Esophagus squamous epithelium (tissue), 5 donors: ENCODE measurements around the gene SLC25A33. TPM values are rescaled to one million over a fixed set of nuclear protein-coding genes. Genes with fewer than 3 reads are reported as not detected.
A peak's percentile ranks its signal among the peaks of the same experiment; 100 is the strongest.

ENCODE experiments used
- DNase-seq: peaks from one replicate; lab custom pipeline; 2025; lab: John Stamatoyannopoulos, UW
- H3K27ac ChIP-seq, 4 donors: fragments of 200-600 bp; sonication (generic); one replicate each; pipeline ENCODE4 v1.5.1; 2016 to 2019; ENCODE audit warnings: mild to moderate bottlenecking in 1 of 4
- H3K27me3 ChIP-seq, 4 donors: fragments of 200-600 bp; sonication (generic); 1 replicate in 3 of 4; 2 replicates in 1 of 4; pipeline versions ENCODE4 v1.5.1 to v1.6.0; 2017 to 2021; ENCODE audit warnings: antibody characterized with exemption in 1 of 4
- H3K36me3 ChIP-seq, 3 donors: fragments of 200-600 bp; sonication (generic); one replicate each; pipeline ENCODE4 v1.5.1; 2016 to 2019
- H3K4me1 ChIP-seq, 3 donors: fragments of 200-600 bp; sonication (generic); one replicate each; pipeline ENCODE4 v1.5.1; 2017 to 2019
- H3K4me3 ChIP-seq, 4 donors: fragments of 200-600 bp; sonication (generic); 1 replicate in 3 of 4; 2 replicates in 1 of 4; pipeline ENCODE4 v1.5.1; 2016 to 2019; ENCODE audit warnings: mild to moderate bottlenecking in 2 of 4, moderate library complexity in 1 of 4
- H3K9me3 ChIP-seq, 3 donors: fragments of 200-600 bp; sonication (generic); one replicate each; pipeline ENCODE4 v1.5.1; 2016 to 2019
- CTCF ChIP-seq, 6 experiments: fragments of 450-650 bp in 4 of 6; fragments of 200-600 bp in 2 of 6; sonication (generic) in 2 of 6; IDR thresholded peaks; one replicate each; pipeline ENCODE4 v1.5.1; 2016 to 2019; ENCODE audit warnings: antibody characterized with exemption in 6 of 6, mild to moderate bottlenecking in 4 of 6, moderate library complexity in 4 of 6
- POLR2A ChIP-seq, 4 donors: fragments of 450-650 bp; IDR thresholded peaks; one replicate each; pipeline ENCODE4 v1.6.1; 2017; ENCODE audit warnings: antibody characterized with exemption in 4 of 4, mild to moderate bottlenecking in 4 of 4, moderate library complexity in 3 of 4
- WGBS, 2 donors: methylation state at CpG; one replicate each; pipeline ENCODE4 v1.1.5; 2018; 5-methylcytosine and 5-hydroxymethylcytosine counted together
- intact Hi-C: fragments of 100-400 bp; cut with DNase I; formaldehyde crosslinking; loops from one replicate; pipeline ENCODE4 v1.15.0; 2022
- total RNA-seq, 4 donors: library from RNA; depleted of rRNA; stranded (reverse); fragments of >200 nt; gene quantifications; one replicate each; pipeline ENCODE4 v1.1.0, GENCODE V29; 2016
- donor health status: DM: yes; HTN: yes; CAD: no.

SLC25A33 gene
- total RNA-seq, 4 donors from 2014 or later: 4.2 to 7.2 (median 5.7) TPM

DNA sequence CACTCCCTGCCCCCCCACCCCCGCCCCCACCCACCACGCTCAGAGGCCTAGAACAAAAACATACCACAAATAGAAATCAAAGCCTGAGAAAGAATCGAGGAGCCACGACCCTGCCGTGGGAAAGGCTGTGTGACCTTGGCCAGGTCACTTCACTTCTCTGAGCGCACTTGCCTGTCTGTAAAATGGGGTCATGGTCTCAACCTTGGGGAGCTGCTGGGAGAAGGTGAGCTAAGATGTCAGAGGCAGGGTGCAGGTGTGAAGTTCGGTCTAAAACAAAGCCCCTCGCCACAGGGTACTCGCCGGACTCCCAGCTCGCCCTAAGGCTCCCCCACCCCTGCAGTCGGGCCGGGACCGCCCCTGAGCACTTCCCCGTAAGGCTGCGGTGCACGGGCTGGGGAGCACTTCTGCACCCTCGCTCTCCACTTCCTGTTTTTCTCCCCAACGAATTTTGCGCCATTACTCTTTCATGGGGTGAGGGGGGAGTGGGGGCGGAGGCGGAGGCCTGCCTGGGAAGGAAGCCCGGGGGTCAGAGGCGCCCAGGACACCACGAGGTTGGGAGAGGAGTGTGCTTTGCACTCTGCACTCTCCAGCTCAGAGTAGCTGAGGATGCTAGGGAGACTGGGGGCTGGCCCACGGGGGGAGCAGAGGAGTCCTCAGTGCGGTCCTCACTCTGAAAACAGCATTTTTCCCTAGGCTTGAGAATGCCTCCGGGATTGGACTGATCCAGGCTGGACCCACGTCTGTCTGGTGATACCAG is 90.4 kb downstream of the SLC25A33 start:
- no peak for TF ChIP-seq POLR2A (IDR thresholded peaks at IDR 0.05)
- no peak for TF ChIP-seq CTCF (IDR thresholded peaks at IDR 0.05)
- intact Hi-C loops: no loop called here
- WGBS, 2 donors: 47 to 59% methylated on average over 9 to 16 of the region's 29 CpGs
- H3K27ac ChIP-seq: peak overlapping the region in 2 of 4 donors; percentile 51 to 63
- no peaks in the 10 kb centered on the region for H3K9me3 ChIP-seq
- peak overlapping the region in 3 of 4 donors; percentile 2 to 47 (median 27) for H3K4me3 ChIP-seq
- no peaks in the 10 kb centered on the region for H3K36me3 ChIP-seq
- H3K27me3 ChIP-seq: peaks cover 0 to 17% (median 0%) of the 10 kb centered on the region in 4 donors
- peak; percentile 45 for DNase-seq
- peaks cover 8 to 22% (median 8%) of the 10 kb centered on the region in 3 donors for H3K4me1 ChIP-seq

GRCh38 chr1:9630331-9631111 is 91.3 kb downstream of the SLC25A33 start:
- Histone ChIP-seq H3K27ac (peak overlapping the region in 2 of 4 donors; percentile 51 to 63), H3K4me1 (peaks cover 8 to 22% (median 8%) of the 10 kb centered on the region in 3 donors), H3K9me3 (no peaks in the 10 kb centered on the region), H3K27me3 (peaks cover 0 to 11% (median 0%) of the 10 kb centered on the region in 4 donors), H3K4me3 (peak overlapping the region in 2 of 4 donors; percentile 27 to 47), H3K36me3 (no peaks in the 10 kb centered on the region)
- DNase-seq: no peak
- 64 to 80% methylated on average over 6 to 7 of the region's 8 CpGs for WGBS, 2 donors
- TF ChIP-seq CTCF (IDR thresholded peaks at IDR 0.05) (no peak), POLR2A (IDR thresholded peaks at IDR 0.05) (no peak)
- intact Hi-C loops: no loop called here

DNA sequence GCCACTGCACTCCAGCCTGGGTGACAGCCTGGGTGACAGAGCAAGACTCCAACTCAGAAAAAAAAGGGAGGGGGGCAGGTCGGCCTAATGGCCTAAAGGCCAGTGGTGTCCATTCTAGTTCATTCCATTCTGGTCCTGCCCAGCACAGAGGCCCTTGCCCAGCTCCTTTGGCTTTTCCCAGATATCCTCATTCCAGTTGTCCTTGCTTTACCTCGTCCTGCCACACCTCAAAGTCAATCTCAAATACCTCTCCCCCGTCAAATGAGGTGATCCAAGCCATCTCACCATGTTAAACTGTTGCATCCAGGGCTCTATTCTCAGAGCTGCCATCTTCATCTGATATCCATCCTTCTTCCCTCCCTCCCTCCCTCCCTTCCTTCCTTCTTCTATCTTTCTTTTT is 92.3 kb downstream of the SLC25A33 start:
- no peak overlapping the region for H3K27ac ChIP-seq
- H3K27me3 ChIP-seq: no peaks in the 10 kb centered on the region
- H3K4me3 ChIP-seq: no peak overlapping the region
- H3K4me1 ChIP-seq: peaks cover 3 to 15% (median 4%) of the 10 kb centered on the region in 3 donors
- intact Hi-C loops: no loop called here
- DNase-seq: no peak
- H3K9me3 ChIP-seq: no peaks in the 10 kb centered on the region
- TF ChIP-seq POLR2A (IDR thresholded peaks at IDR 0.05) (no peak), CTCF (IDR thresholded peaks at IDR 0.05) (no peak)
- H3K36me3 ChIP-seq: no peaks in the 10 kb centered on the region
- WGBS, 2 donors: 78 to 90% methylated on average over 3 of the region's 3 CpGs

- Histone ChIP-seq H3K27me3 (no peaks in the 10 kb centered on the region), H3K4me1 (no peaks in the 10 kb centered on the region), H3K27ac (no peak overlapping the region), H3K9me3 (no peaks in the 10 kb centered on the region), H3K4me3 (no peak overlapping the region), H3K36me3 (no peaks in the 10 kb centered on the region)
- intact Hi-C loops: no loop called here
- no peak for TF ChIP-seq POLR2A (IDR thresholded peaks at IDR 0.05)
- TF ChIP-seq CTCF (IDR thresholded peaks at IDR 0.05): no peak
- WGBS, 2 donors: 86 to 94% methylated on average over 6 of the region's 6 CpGs
- DNase-seq: no peak
These were observed 94.2 kb downstream of the SLC25A33 start for GRCh38 chr1:9633493-9633892.

DNA sequence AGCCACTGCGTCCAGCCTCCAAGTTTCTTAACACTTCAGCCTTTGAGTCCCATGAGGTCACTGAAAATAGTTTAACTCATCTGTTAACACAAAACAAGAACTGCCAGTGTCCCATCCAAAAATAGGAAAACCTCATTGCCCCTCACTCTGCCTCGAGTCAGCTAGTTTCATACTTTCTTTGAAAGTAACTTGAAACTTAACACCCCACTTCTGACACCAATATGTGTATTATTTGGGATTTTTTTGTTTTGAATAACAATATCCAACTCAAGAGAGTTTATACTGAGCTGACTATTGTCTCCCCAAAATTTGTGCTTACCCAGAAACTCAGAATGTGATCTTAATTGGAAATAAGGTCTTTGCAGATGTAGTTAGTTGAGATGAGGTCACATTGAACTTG is 95.3 kb downstream of the SLC25A33 start:
- intact Hi-C loops: no loop called here
- no peak for DNase-seq
- TF ChIP-seq CTCF (IDR thresholded peaks at IDR 0.05) (no peak), POLR2A (IDR thresholded peaks at IDR 0.05) (no peak)
- Histone ChIP-seq H3K4me3 (no peak overlapping the region), H3K4me1 (no peaks in the 10 kb centered on the region), H3K27ac (no peak overlapping the region), H3K27me3 (no peaks in the 10 kb centered on the region), H3K9me3 (no peaks in the 10 kb centered on the region), H3K36me3 (no peaks in the 10 kb centered on the region)
- 73 to 89% methylated on average over 2 of the region's 2 CpGs for WGBS, 2 donors
